K562 (cell line): ENCODE measurements around the gene MEP1B. TPM values are rescaled to one million over a fixed set of nuclear protein-coding genes. Genes with fewer than 3 reads are reported as not detected.
A peak's percentile ranks its signal among the peaks of the same experiment; 100 is the strongest.

Experiments
- ATAC-seq: fragments of 200-7000 bp; cut with Tn5 transposase; 3 replicates; pipeline ENCODE4 v1.9.1; 2020; ENCODE audit warnings: moderate library complexity
- BruUV-seq: library from RNA; stranded (reverse); fragments of 400-500 nt; replicated peaks from 2 replicates; lab custom pipeline; 2021; lab: Mats Ljungman, UMichigan
- CTCF ChIA-PET: fragments of 300-600 bp; formaldehyde crosslinking; extraction: SDS; loops from one replicate; lab custom pipeline; 2021; ENCODE audit warnings: low intra/inter-chr PET ratio; lab: Yijun Ruan, JAX
- POLR2A ChIA-PET: fragments of 300-600, 350-650 bp; sonication (Branson Sonifier 250); formaldehyde crosslinking; extraction: SDS; loops from one replicate; lab custom pipeline; 2021; ENCODE audit warnings: antibody characterized with exemption, inconsistent platforms; lab: Yijun Ruan, JAX
- DNase-seq, 4 experiments: peaks; one replicate each; pipeline versions ENCODE4 v3.0.0 to v3.0.0-alpha.2; 2011 to 2018; ENCODE audit warnings: low spot score in 3 of 4, mixed read lengths in 3 of 4; ENCODE audit errors: extremely low read depth in 1 of 4
- FAIRE-seq: peaks from 2 replicates; lab custom pipeline; 2011; peaks lifted over from hg19 to GRCh38; lab: Jason Lieb, UNC
- H2AFZ ChIP-seq: 2 replicates; pipeline ENCODE4 v1.6.0; 2011; ENCODE audit warnings: low read depth, low read length, control low read depth, inconsistent platforms
- H3K27ac ChIP-seq: fragments of 200-600 bp; 3 replicates; pipeline ENCODE4 v1.8.0; 2011; ENCODE audit warnings: low read depth, mild to moderate bottlenecking, control low read depth, inconsistent platforms, low read length, moderate library complexity, mixed read lengths; ENCODE audit errors: extremely low read depth
- H3K27me3 ChIP-seq, 2 experiments: fragments of 300-600 bp in 1 of 2; 2 replicates in 1 of 2; 3 replicates in 1 of 2; pipeline versions ENCODE4 v1.6.0 to v1.8.0; 2011; ENCODE audit warnings: inconsistent platforms in 2 of 2, low read length in 2 of 2, mild to moderate bottlenecking in 1 of 2, mixed read lengths in 1 of 2, moderate library complexity in 1 of 2; ENCODE audit not compliant: control insufficient read depth in 2 of 2, insufficient read depth in 2 of 2
- H3K36me3 ChIP-seq: fragments of 300-600 bp; 3 replicates; pipeline ENCODE4 v1.8.0; 2011; ENCODE audit warnings: mild to moderate bottlenecking, low read length, inconsistent platforms; ENCODE audit not compliant: control insufficient read depth, insufficient read depth
- H3K4me1 ChIP-seq, 2 experiments: fragments of 200-600 bp in 1 of 2; replicated peaks in 1 of 2; 2 replicates in 1 of 2; 3 replicates in 1 of 2; pipeline versions ENCODE4 v1.5.1 to v1.8.0; 2011; ENCODE audit warnings: inconsistent platforms in 2 of 2, low read length in 2 of 2, mild to moderate bottlenecking in 1 of 2, mixed read lengths in 1 of 2, moderate library complexity in 1 of 2; ENCODE audit not compliant: control insufficient read depth in 2 of 2, insufficient read depth in 2 of 2
- H3K4me2 ChIP-seq: 2 replicates; pipeline ENCODE4 v1.6.1; 2011; ENCODE audit warnings: low read length, control low read depth, inconsistent platforms, mixed read lengths; ENCODE audit not compliant: insufficient read depth
- H3K4me3 ChIP-seq: fragments of 200-600 bp; sonication (generic), shearing (Covaris generic); 2 replicates; pipeline ENCODE4 v1.5.1; 2016; ENCODE audit warnings: control low read depth, inconsistent platforms
- H3K79me2 ChIP-seq: fragments of 200-600 bp; 3 replicates; pipeline ENCODE4 v1.8.0; 2011; ENCODE audit warnings: low read length, inconsistent platforms; ENCODE audit not compliant: control insufficient read depth, insufficient read depth
- H3K9ac ChIP-seq, 2 experiments: 2 replicates each; pipeline versions ENCODE4 v1.6.0 to v1.6.1; 2011; ENCODE audit warnings: low read depth in 2 of 2, low read length in 2 of 2, control low read depth in 1 of 2, inconsistent platforms in 1 of 2, mild to moderate bottlenecking in 1 of 2, mixed read lengths in 1 of 2; ENCODE audit not compliant: insufficient read depth in 1 of 2
- H3K9me1 ChIP-seq: one replicate; pipeline ENCODE4 v1.6.0; 2011; ENCODE audit warnings: inconsistent platforms, mild to moderate bottlenecking, low read length, moderate library complexity; ENCODE audit not compliant: control insufficient read depth, insufficient read depth
- H3K9me3 ChIP-seq: replicated peaks from 2 replicates; pipeline ENCODE4 v1.5.1; 2011; ENCODE audit warnings: low read depth, low read length, inconsistent platforms; ENCODE audit not compliant: control insufficient read depth, insufficient read depth
- H4K20me1 ChIP-seq: replicated peaks from 2 replicates; pipeline ENCODE4 v1.6.1; 2011; ENCODE audit warnings: low read length, inconsistent platforms, mixed read lengths; ENCODE audit not compliant: control insufficient read depth, insufficient read depth
- CEBPB ChIP-seq: fragments of 450-650 bp; IDR thresholded peaks from 2 replicates; pipeline ENCODE4 v1.6.1; 2016; ENCODE audit warnings: missing genetic modification characterization, missing compliant biosample characterization
- FUS ChIP-seq: fragments of 200-400 bp; formaldehyde crosslinking; optimal IDR thresholded peaks from 2 replicates; pipeline ENCODE3; 2017; ENCODE audit warnings: low read depth, low read length
- JUN ChIP-seq, 2 experiments: sonication (generic) in 1 of 2; formaldehyde crosslinking in 1 of 2; IDR thresholded peaks; 2 replicates each; pipeline versions ENCODE4 v1.6.1 to v1.8.0; 2012 to 2022; ENCODE audit warnings: borderline replicate concordance in 2 of 2, mild to moderate bottlenecking in 2 of 2, improper control_type of control experiment in 1 of 2, low read depth in 1 of 2, low read length in 1 of 2, missing genetic modification reagents in 1 of 2
- JUND ChIP-seq, 2 experiments: IDR thresholded peaks; 2 replicates in 1 of 2; 3 replicates in 1 of 2; pipeline ENCODE4 v1.6.1; 2011; ENCODE audit warnings: borderline replicate concordance in 2 of 2, low read depth in 2 of 2, low read length in 2 of 2, improper control_type of control experiment in 1 of 2, missing biosample characterization in 1 of 2, missing genetic modification characterization in 1 of 2, missing genetic modification reagents in 1 of 2
- MYNN ChIP-seq, 2 experiments: sonication (generic); formaldehyde crosslinking in 1 of 2; IDR thresholded peaks; 2 replicates each; pipeline versions ENCODE4 v1.5.0 to v1.6.1; 2016 to 2020; ENCODE audit warnings: antibody characterized with exemption in 1 of 2, missing genetic modification reagents in 1 of 2
- NR2C2 ChIP-seq, 2 experiments: fragments of 200-800 bp in 1 of 2; sonication (Bioruptor generic) in 1 of 2; sonication (generic) in 1 of 2; formaldehyde crosslinking in 1 of 2; IDR thresholded peaks; 2 replicates each; pipeline versions ENCODE4 v1.6.1 to v1.8.0; 2016 to 2022; ENCODE audit warnings: mild to moderate bottlenecking in 1 of 2, missing compliant biosample characterization in 1 of 2, missing genetic modification characterization in 1 of 2, missing genetic modification reagents in 1 of 2
- UBTF ChIP-seq, 2 experiments: IDR thresholded peaks; 2 replicates each; pipeline ENCODE4 v1.6.1; 2012; ENCODE audit warnings: improper control_type of control experiment in 2 of 2, low read depth in 2 of 2, low read length in 2 of 2, borderline replicate concordance in 1 of 2
- ZNF133 ChIP-seq: fragments of 250-450 bp; sonication (Bioruptor Pico); IDR thresholded peaks from 2 replicates; pipeline ENCODE4 v1.4.0; 2020; ENCODE audit warnings: mild to moderate bottlenecking
- ZNF347 ChIP-seq: fragments of 450-650 bp; formaldehyde crosslinking; IDR thresholded peaks from 2 replicates; pipeline ENCODE4 v1.4.0; 2020; ENCODE audit warnings: low read depth, mild to moderate bottlenecking, moderate library complexity
- ZNF41 ChIP-seq: fragments of 250-450 bp; sonication (Bioruptor Pico); conservative IDR thresholded peaks from 2 replicates; pipeline ENCODE4 v1.4.0; 2020; ENCODE audit warnings: mild to moderate bottlenecking
- ZZZ3 ChIP-seq: fragments of 450-650 bp; IDR thresholded peaks from 2 replicates; pipeline ENCODE4 v1.6.1; 2016; ENCODE audit warnings: antibody characterized with exemption, mild to moderate bottlenecking, moderate library complexity
- WGBS: fragments of 100-300 bp; shearing (Covaris generic); methylation state at CpG from one replicate; pipeline ENCODE4 v1.1.6; 2016; ENCODE audit warnings: low coverage, mixed read lengths; ENCODE audit not compliant: insufficient coverage; ENCODE audit errors: missing lambda C conversion rate; 5-methylcytosine and 5-hydroxymethylcytosine counted together
- in situ Hi-C: fragments of 300-500 bp; cut with MboI; formaldehyde crosslinking; loops from 4 replicates; pipeline ENCODE4 v1.15.0; 2018; ENCODE audit warnings: inconsistent platforms, mixed read lengths
- intact Hi-C: fragments of 100-400 bp; cut with micrococcal nuclease; formaldehyde crosslinking; loops from 2 replicates; pipeline ENCODE4 v1.14.2; 2022
- polyA plus RNA-seq, 8 experiments: library from polyadenylated mRNA; depleted of rRNA in 4 of 8; stranded (reverse) in 5 of 8; unstranded in 3 of 8; fragments of >200 nt; fragmentation: Nextera tagmentation in 2 of 8; fragmentation: Illumina TruSeq in 1 of 8; extraction: Ambion mirVana in 2 of 8; extraction: Trizol in 1 of 8; gene quantifications; 2 replicates each; pipeline versions ENCODE4 v1.2.1 to v1.2.3, GENCODE V29; 2011 to 2014; ENCODE audit warnings: inconsistent platforms in 1 of 8, missing spikeins in 1 of 8
- total RNA-seq, 7 experiments: library from RNA; depleted of rRNA in 6 of 7; stranded (reverse); fragments of >200 nt in 6 of 7; fragmentation: Illumina TruSeq in 2 of 7; extraction: Trizol in 2 of 7; gene quantifications; 2 replicates each; pipeline versions ENCODE4 v1.2.1 to v1.2.3, GENCODE V29; 2011 to 2021; ENCODE audit warnings: low replicate concordance in 1 of 7

MEP1B gene
- total and polyA plus RNA-seq, 9 of the 15 experiments (the other 6 are each of a cell fraction or from before 2014, with no cell fraction given) = 0.03 to 0.11 TPM; not detected in 7

GRCh38 chr18:32238635-32239268 lies 48.9 kb downstream of the MEP1B start:
- no peak overlapping the region for H3K27ac ChIP-seq
- no peaks in the 10 kb centered on the region for H4K20me1 ChIP-seq
- H3K9me1 ChIP-seq = no peaks in the 10 kb centered on the region
- no peak overlapping the region for H3K4me2 ChIP-seq
- in situ Hi-C loops (no loop called here), intact Hi-C loops (no loop called here)
- no peak for FAIRE-seq
- H3K9me3 ChIP-seq = no peaks in the 10 kb centered on the region
- peak in 1 of 4 experiments; percentile 3 for DNase-seq
- no peak overlapping the region for H2AFZ ChIP-seq
- no peaks in the 10 kb centered on the region for H3K27me3 ChIP-seq
- TF ChIP-seq UBTF (IDR thresholded peaks at IDR 0.05; ENCODE audit: borderline replicate concordance in 1 of 2, low read depth in 2 of 2, low read length in 2 of 2) (no peak), NR2C2 (CRISPR knock-in tag; IDR thresholded peaks at IDR 0.05) (no peak), NR2C2 (tag; IDR thresholded peaks at IDR 0.05) (no peak), JUN (IDR thresholded peaks at IDR 0.05; ENCODE audit: borderline replicate concordance, low read depth, low read length) (no peak), JUN (CRISPR knock-in tag; IDR thresholded peaks at IDR 0.05; ENCODE audit: borderline replicate concordance) (no peak), CEBPB (tag) (no peak), ZNF41 (CRISPR knock-in tag) (no peak), ZNF133 (CRISPR knock-in tag) (no peak), JUND (IDR thresholded peaks at IDR 0.05; ENCODE audit: borderline replicate concordance, low read depth, low read length) (no peak), JUND (tag; IDR thresholded peaks at IDR 0.05; ENCODE audit: borderline replicate concordance, low read depth, low read length) (no peak), ZZZ3 (no peak), FUS (no peak), MYNN (IDR thresholded peaks at IDR 0.05) (no peak), MYNN (CRISPR knock-in tag; IDR thresholded peaks at IDR 0.05) (no peak), ZNF347 (CRISPR knock-in tag) (no peak)
- no peak overlapping the region for H3K9ac ChIP-seq
- CTCF ChIA-PET = no interaction called here
- no peaks in the 10 kb centered on the region for H3K79me2 ChIP-seq
- no TSS peak for BruUV-seq
- no peak overlapping the region for H3K4me3 ChIP-seq
- POLR2A ChIA-PET = interaction anchor here (0.7 kb wide), 2 partner anchors 33 to 184 kb away, joined by 3 read pairs; no protein-coding TSS in a partner anchor
- H3K4me1 ChIP-seq = no peaks in the 10 kb centered on the region
- WGBS = 0% methylated on average over 5 of the region's 5 CpGs
- ATAC-seq = peak; percentile 53; the same call in 1 of the 3 replicates
- H3K36me3 ChIP-seq = no peaks in the 10 kb centered on the region
